H9 (cell line): ENCODE measurements around the gene BCAS3. TPM values are rescaled to one million over a fixed set of nuclear protein-coding genes. Genes with fewer than 3 reads are reported as not detected.

ENCODE experiments used
- DNase-seq: peaks from one replicate; pipeline ENCODE4 v3.0.0-alpha.2; 2017
- H2AFZ ChIP-seq: one replicate; pipeline ENCODE4 v1.6.1; 2013; ENCODE audit warnings: mild to moderate bottlenecking, low read length, control low read depth, moderate library complexity
- H2AK5ac ChIP-seq: 2 replicates; pipeline ENCODE4 v1.6.1; 2013; ENCODE audit warnings: low read length, control low read depth, mixed read lengths; ENCODE audit not compliant: insufficient read length
- H2BK120ac ChIP-seq: one replicate; pipeline ENCODE4 v1.6.1; 2013; ENCODE audit warnings: low read depth, mild to moderate bottlenecking, low read length, control low read depth, inconsistent platforms; ENCODE audit not compliant: poor library complexity, severe bottlenecking
- H2BK12ac ChIP-seq: 2 replicates; pipeline ENCODE4 v1.6.1; 2013; ENCODE audit warnings: low read length, control low read depth, mixed read lengths, low read depth; ENCODE audit not compliant: insufficient read length
- H2BK15ac ChIP-seq: 2 replicates; pipeline ENCODE4 v1.6.1; 2013; ENCODE audit warnings: low read depth, low read length, control low read depth
- H2BK20ac ChIP-seq: one replicate; pipeline ENCODE4 v1.6.1; 2013; ENCODE audit warnings: low read depth, mild to moderate bottlenecking, low read length, control low read depth, inconsistent platforms; ENCODE audit not compliant: poor library complexity, severe bottlenecking
- H2BK5ac ChIP-seq: 2 replicates; pipeline ENCODE4 v1.6.1; 2013; ENCODE audit warnings: low read length, control low read depth, mixed read lengths; ENCODE audit not compliant: insufficient read length
- H3K14ac ChIP-seq: 2 replicates; pipeline ENCODE4 v1.6.1; 2013; ENCODE audit warnings: low read length, control low read depth; ENCODE audit not compliant: insufficient read depth
- H3K18ac ChIP-seq: 2 replicates; pipeline ENCODE4 v1.6.1; 2013; ENCODE audit warnings: low read depth, mild to moderate bottlenecking, mixed read lengths, low read length, control low read depth; ENCODE audit not compliant: insufficient read length
- H3K23ac ChIP-seq: 2 replicates; pipeline ENCODE4 v1.6.1; 2013; ENCODE audit warnings: low read length, control low read depth, mixed read lengths, low read depth; ENCODE audit not compliant: insufficient read length
- H3K23me2 ChIP-seq: 2 replicates; pipeline ENCODE4 v1.6.1; 2013; ENCODE audit warnings: low read depth, mild to moderate bottlenecking, mixed read lengths, low read length, control low read depth; ENCODE audit not compliant: insufficient read length, poor library complexity, severe bottlenecking
- H3K27ac ChIP-seq: 2 replicates; pipeline ENCODE4 v1.5.1; 2013; ENCODE audit warnings: low read length, control low read depth, mixed read lengths, low read depth; ENCODE audit not compliant: insufficient read length
- H3K27me3 ChIP-seq: 2 replicates; pipeline ENCODE4 v1.6.1; 2013; ENCODE audit warnings: low read length, control low read depth, inconsistent platforms; ENCODE audit not compliant: insufficient read depth
- H3K4ac ChIP-seq: 2 replicates; pipeline ENCODE4 v1.6.1; 2013; ENCODE audit warnings: low read depth, mild to moderate bottlenecking, control low read depth, inconsistent platforms, low read length, moderate library complexity
- H3K4me1 ChIP-seq: 2 replicates; pipeline ENCODE4 v1.6.1; 2013; ENCODE audit warnings: low read length, control low read depth, inconsistent platforms; ENCODE audit not compliant: insufficient read depth
- H3K4me2 ChIP-seq: 2 replicates; pipeline ENCODE4 v1.6.1; 2013; ENCODE audit warnings: low read length, control low read depth, mixed read lengths; ENCODE audit not compliant: insufficient read length, insufficient read depth
- H3K56ac ChIP-seq: 2 replicates; pipeline ENCODE4 v1.6.1; 2013; ENCODE audit warnings: low read depth, mild to moderate bottlenecking, mixed read lengths, low read length, control low read depth; ENCODE audit not compliant: insufficient read length
- H3K79me1 ChIP-seq: 2 replicates; pipeline ENCODE4 v1.6.1; 2013; ENCODE audit warnings: low read depth, mild to moderate bottlenecking, moderate library complexity, low read length, control low read depth, inconsistent platforms; ENCODE audit not compliant: insufficient read depth, poor library complexity, severe bottlenecking
- H3K79me2 ChIP-seq: 2 replicates; pipeline ENCODE4 v1.6.1; 2013; ENCODE audit warnings: low read length, control low read depth, inconsistent platforms; ENCODE audit not compliant: insufficient read depth
- H3K9ac ChIP-seq: 2 replicates; pipeline ENCODE4 v1.6.1; 2013; ENCODE audit warnings: low read length, control low read depth, mixed read lengths; ENCODE audit not compliant: insufficient read length; ENCODE audit errors: extremely low read depth
- H3K9me3 ChIP-seq: one replicate; pipeline ENCODE4 v1.6.1; 2013; ENCODE audit warnings: low read depth, low read length, inconsistent platforms; ENCODE audit not compliant: control insufficient read depth
- H3T11ph ChIP-seq: one replicate; pipeline ENCODE4 v1.6.1; 2013; ENCODE audit warnings: mild to moderate bottlenecking, low read length, control low read depth, inconsistent platforms
- H4K20me1 ChIP-seq: one replicate; pipeline ENCODE4 v1.6.1; 2013; ENCODE audit not compliant: control insufficient read depth, insufficient read length, insufficient read depth
- H4K5ac ChIP-seq: 2 replicates; pipeline ENCODE4 v1.6.1; 2013; ENCODE audit warnings: low read depth, mild to moderate bottlenecking, mixed read lengths, low read length, control low read depth; ENCODE audit not compliant: insufficient read length
- H4K8ac ChIP-seq: replicated peaks from 2 replicates; pipeline ENCODE4 v1.6.1; 2013; ENCODE audit warnings: low read length, control low read depth, mixed read lengths, low read depth; ENCODE audit not compliant: insufficient read length
- H4K91ac ChIP-seq: 2 replicates; pipeline ENCODE4 v1.6.1; 2013; ENCODE audit warnings: low read depth, mild to moderate bottlenecking, moderate library complexity, mixed read lengths, low read length, control low read depth; ENCODE audit not compliant: insufficient read length
- H3K27ac Mint-ChIP-seq, 3 experiments: 2 replicates in 2 of 3; 3 replicates in 1 of 3; pipeline ENCODE4 v1.8.0; 2020 to 2021; ENCODE audit warnings: mixed read lengths in 3 of 3, mild to moderate bottlenecking in 1 of 3, moderate library complexity in 1 of 3
- H3K27me3 Mint-ChIP-seq: 2 replicates; pipeline ENCODE4 v1.8.0; 2021; ENCODE audit warnings: low read depth, mild to moderate bottlenecking, moderate library complexity, mixed read lengths
- H3K36me3 Mint-ChIP-seq, 3 experiments: 2 replicates in 2 of 3; 3 replicates in 1 of 3; pipeline ENCODE4 v1.8.0; 2020 to 2021; ENCODE audit warnings: low read depth in 3 of 3, mixed read lengths in 3 of 3; ENCODE audit not compliant: insufficient read depth in 1 of 3
- H3K4me1 Mint-ChIP-seq, 2 experiments: 2 replicates each; pipeline ENCODE4 v1.8.0; 2020; ENCODE audit warnings: mixed read lengths in 2 of 2
- H3K4me3 Mint-ChIP-seq, 2 experiments: 2 replicates in 1 of 2; 3 replicates in 1 of 2; pipeline ENCODE4 v1.8.0; 2020 to 2021; ENCODE audit warnings: mild to moderate bottlenecking in 2 of 2, mixed read lengths in 2 of 2, moderate library complexity in 1 of 2
- H3K9me3 Mint-ChIP-seq, 2 experiments: 2 replicates in 1 of 2; 3 replicates in 1 of 2; pipeline ENCODE4 v1.8.0; 2020; ENCODE audit warnings: mild to moderate bottlenecking in 2 of 2, mixed read lengths in 2 of 2, moderate library complexity in 1 of 2
- CTCF ChIP-seq: fragments of 200-600 bp; sonication (generic); conservative IDR thresholded peaks from 3 replicates; pipeline ENCODE4 v1.8.0; 2021; ENCODE audit warnings: antibody characterized with exemption, mild to moderate bottlenecking
- WGBS: extraction: QIAGEN DNeasy Blood & Tissue Kit; methylation state at CpG from one replicate; pipeline ENCODE4 v1.1.7; 2013; ENCODE audit warnings: missing lambda C conversion rate, low lambda C conversion rate, mixed read lengths; ENCODE audit not compliant: insufficient read length; ENCODE audit errors: extremely low coverage; 5-methylcytosine and 5-hydroxymethylcytosine counted together
- total RNA-seq: library from RNA; stranded (reverse); gene quantifications from 2 replicates; pipeline ENCODE4 v1.2.1, GENCODE V29; 2021

Gene BCAS3
- total RNA-seq, 1 experiment from 2014 or later, result 22.4 TPM

- Histone ChIP-seq H3K23ac (no peak overlapping the region), H4K5ac (no peak overlapping the region), H4K91ac (no peak overlapping the region), H2BK15ac (no peak overlapping the region), H3K4me1 (no peaks in the 10 kb centered on the region), H3K4ac (no peak overlapping the region), H2AFZ (no peak overlapping the region), H3K56ac (no peak overlapping the region), H3K79me1 (no peaks in the 10 kb centered on the region), H3K27me3 (no peaks in the 10 kb centered on the region), H3T11ph (no peak overlapping the region), H3K14ac (peak overlapping the region; percentile 46; the same call in 1 of the 2 replicates), H3K79me2 (no peaks in the 10 kb centered on the region), H4K8ac (no peak overlapping the region), H3K23me2 (no peaks in the 10 kb centered on the region), H2BK20ac (no peak overlapping the region), H3K9ac (no peak overlapping the region), H2BK120ac (no peak overlapping the region), H3K4me2 (no peak overlapping the region), H2BK5ac (no peak overlapping the region), H3K9me3 (no peaks in the 10 kb centered on the region), H4K20me1 (no peaks in the 10 kb centered on the region), H3K18ac (no peak overlapping the region), H2AK5ac (no peak overlapping the region), H2BK12ac (no peak overlapping the region), H3K27ac (no peak overlapping the region)
- no peak for TF ChIP-seq CTCF
- Mint-ChIP-seq H3K27ac (peak overlapping the region in 1 of 3 experiments; percentile 49; a peak in 4 of 7 replicates), H3K36me3 (no peaks in the 10 kb centered on the region), H3K4me1 (peaks cover 14 to 23% of the 10 kb centered on the region in 2 experiments), H3K9me3 (no peaks in the 10 kb centered on the region), H3K27me3 (no peaks in the 10 kb centered on the region), H3K4me3 (no peak overlapping the region)
- no CpG with 5 or more reads among the region's 7 CpGs for WGBS
- no peak for DNase-seq
These were observed 691.3 kb downstream of the BCAS3 start for GRCh38 chr17:61368832-61369450.
